HepG2 (cell line): ENCODE data around the gene BMX. TPM values are rescaled to one million over a fixed set of nuclear protein-coding genes. Genes with fewer than 3 reads are reported as not detected.

ENCODE experiments used
- ATAC-seq: fragments of 200-7000 bp; cut with Tn5 transposase; 3 replicates; pipeline ENCODE4 v1.9.1; 2020; ENCODE audit warnings: mild to moderate bottlenecking, moderate library complexity
- BruUV-seq: library from RNA; stranded (reverse); fragments of 400-500 nt; replicated peaks from 2 replicates; lab custom pipeline; 2021; lab: Mats Ljungman, UMichigan
- CTCF ChIA-PET: fragments of 300-600 bp; formaldehyde crosslinking; extraction: SDS; loops from one replicate; lab custom pipeline; 2021; ENCODE audit warnings: low total read pairs, inconsistent platforms, low intra/inter-chr PET ratio; lab: Yijun Ruan, JAX
- POLR2A ChIA-PET: fragments of 350-600 bp; sonication (Branson Sonifier 250); formaldehyde crosslinking; loops from one replicate; lab custom pipeline; 2020; ENCODE audit warnings: antibody characterized with exemption, inconsistent platforms; lab: Yijun Ruan, JAX
- DNase-seq: peaks from one replicate; pipeline ENCODE4 v3.0.0-alpha.2; 2015; ENCODE audit warnings: low spot score
- FAIRE-seq: peaks from 3 replicates; lab custom pipeline; 2011; peaks lifted over from hg19 to GRCh38; lab: Jason Lieb, UNC
- H2AFZ ChIP-seq: one replicate; pipeline ENCODE4 v1.6.1; 2011; ENCODE audit warnings: low read length, inconsistent platforms
- H3K27ac ChIP-seq: fragments of 300-600 bp; 3 replicates; pipeline ENCODE4 v1.8.0; 2011; ENCODE audit warnings: mixed run types, mild to moderate bottlenecking, mixed read lengths, low read length, inconsistent platforms; ENCODE audit not compliant: insufficient read depth; ENCODE audit errors: extremely low read length
- H3K27me3 ChIP-seq, 2 experiments: fragments of 200-600 bp in 1 of 2; 2 replicates in 1 of 2; 3 replicates in 1 of 2; pipeline versions ENCODE4 v1.6.0 to v1.8.0; 2011; ENCODE audit warnings: low read length in 2 of 2, mild to moderate bottlenecking in 2 of 2, moderate library complexity in 2 of 2, inconsistent platforms in 1 of 2; ENCODE audit not compliant: insufficient read depth in 2 of 2, control insufficient read depth in 1 of 2
- H3K36me3 ChIP-seq, 2 experiments: fragments of 200-600 bp in 1 of 2; replicated peaks in 1 of 2; 2 replicates in 1 of 2; 3 replicates in 1 of 2; pipeline versions ENCODE4 v1.5.1 to v1.8.0; 2011; ENCODE audit warnings: low read length in 2 of 2, inconsistent platforms in 1 of 2; ENCODE audit not compliant: insufficient read depth in 2 of 2, control insufficient read depth in 1 of 2
- H3K4me1 ChIP-seq: 2 replicates; pipeline ENCODE4 v1.5.1; 2012; ENCODE audit warnings: low read length, inconsistent platforms; ENCODE audit not compliant: insufficient read depth
- H3K4me2 ChIP-seq: 2 replicates; pipeline ENCODE4 v1.6.0; 2011; ENCODE audit warnings: low read depth, low read length, inconsistent platforms
- H3K4me3 ChIP-seq, 3 experiments: fragments of 200-600 bp in 1 of 3; sonication (generic), shearing (Covaris generic) in 1 of 3; replicated peaks in 1 of 3; 2 replicates each; pipeline ENCODE4 v1.5.1; 2011 to 2016; ENCODE audit warnings: low read length in 3 of 3, inconsistent platforms in 2 of 3, low read depth in 2 of 3, mild to moderate bottlenecking in 2 of 3, control low read depth in 1 of 3, mixed read lengths in 1 of 3; ENCODE audit not compliant: insufficient read depth in 1 of 3
- H3K79me2 ChIP-seq: one replicate; pipeline ENCODE4 v1.6.1; 2011; ENCODE audit warnings: low read length, inconsistent platforms; ENCODE audit not compliant: insufficient read depth
- H3K9ac ChIP-seq: 2 replicates; pipeline ENCODE4 v1.6.0; 2011; ENCODE audit warnings: mild to moderate bottlenecking, low read depth, low read length, inconsistent platforms; ENCODE audit not compliant: insufficient read depth
- H3K9me3 ChIP-seq: 2 replicates; pipeline ENCODE4 v1.5.1; 2012; ENCODE audit warnings: mild to moderate bottlenecking, low read length
- H4K20me1 ChIP-seq: 2 replicates; pipeline ENCODE4 v1.6.0; 2011; ENCODE audit warnings: inconsistent platforms, mild to moderate bottlenecking, low read length, moderate library complexity; ENCODE audit not compliant: insufficient read depth
- CREB1 ChIP-seq, 2 experiments: fragments of 450-650 bp in 1 of 2; IDR thresholded peaks; 2 replicates each; pipeline ENCODE4 v1.6.1; 2016 to 2017; ENCODE audit warnings: control low read depth in 1 of 2, mild to moderate bottlenecking in 1 of 2, missing compliant biosample characterization in 1 of 2, missing genetic modification characterization in 1 of 2
- ZNF577 ChIP-seq: sonication (generic); formaldehyde crosslinking; IDR thresholded peaks from 2 replicates; pipeline ENCODE4 v1.4.0; 2020; ENCODE audit warnings: mild to moderate bottlenecking, low read depth, missing genetic modification reagents, borderline replicate concordance
- ZNF772 ChIP-seq: sonication (generic); formaldehyde crosslinking; IDR thresholded peaks from 2 replicates; pipeline ENCODE4 v1.5.0; 2020; ENCODE audit warnings: mild to moderate bottlenecking, missing genetic modification reagents
- ZNF792 ChIP-seq: IDR thresholded peaks from 2 replicates; pipeline ENCODE4 v1.6.1; 2016
- WGBS: methylation state at CpG from one replicate; pipeline ENCODE4 v1.1.6; 2017; ENCODE audit warnings: low lambda C conversion rate; 5-methylcytosine and 5-hydroxymethylcytosine counted together
- in situ Hi-C: cut with HindIII; loops from 2 replicates; pipeline ENCODE4 v1.10.0; 2017; ENCODE audit warnings: low pct_unique_long_range_greater_than_20kb; ENCODE audit not compliant: extremely low pct_ligation_motif_present
- intact Hi-C: fragments of 100-400 bp; cut with micrococcal nuclease; formaldehyde crosslinking; loops from one replicate; pipeline ENCODE4 v1.10.0; 2022; ENCODE audit not compliant: unreplicated experiment
- polyA plus RNA-seq, 8 experiments: library from polyadenylated mRNA; depleted of rRNA in 3 of 8; stranded (reverse) in 7 of 8; unstranded in 1 of 8; fragments of >200 nt; fragmentation: Illumina TruSeq in 4 of 8; extraction: Trizol in 4 of 8; gene quantifications; 2 replicates each; pipeline versions ENCODE4 v1.2.1 to v1.2.3, GENCODE V29; 2011 to 2016; ENCODE audit warnings: low read depth in 4 of 8, missing spikeins in 1 of 8, mixed read lengths in 1 of 8; ENCODE audit not compliant: insufficient read depth in 1 of 8
- total RNA-seq, 5 experiments: library from RNA; depleted of rRNA; stranded (reverse); fragments of >200 nt; fragmentation: Illumina TruSeq; extraction: Trizol; gene quantifications; 2 replicates each; pipeline ENCODE4 v1.2.3, GENCODE V29; 2016; ENCODE audit warnings: low read depth in 1 of 5
- TF ChIP-seq, protein P1 (sequence below): sonication (generic); formaldehyde crosslinking; IDR thresholded peaks from 2 replicates; pipeline ENCODE4 v1.4.0; 2020; ENCODE audit warnings: missing genetic modification reagents
- TF ChIP-seq, protein P2 (sequence below): sonication (generic); formaldehyde crosslinking; IDR thresholded peaks from 2 replicates; pipeline ENCODE4 v1.5.0; 2020; ENCODE audit warnings: mild to moderate bottlenecking, missing genetic modification reagents, borderline replicate concordance
- TF ChIP-seq, protein P3 (sequence below): sonication (generic); formaldehyde crosslinking; IDR thresholded peaks from 2 replicates; pipeline ENCODE4 v1.4.0; 2020; ENCODE audit warnings: mild to moderate bottlenecking, low read depth, missing genetic modification reagents

The BMX gene
- total and polyA plus RNA-seq, 2 of the 13 experiments (the other 11 are each of a cell fraction or from before 2014, with no cell fraction given): not detected

- Histone ChIP-seq H4K20me1 (no peaks in the 10 kb centered on the region), H2AFZ (no peak overlapping the region), H3K4me1 (peaks cover 12% of the 10 kb centered on the region), H3K27ac (no peak overlapping the region), H3K4me3 (no peak overlapping the region), H3K36me3 (no peaks in the 10 kb centered on the region), H3K27me3 (no peaks in the 10 kb centered on the region), H3K9me3 (no peaks in the 10 kb centered on the region), H3K4me2 (no peak overlapping the region), H3K79me2 (no peaks in the 10 kb centered on the region), H3K9ac (no peak overlapping the region)
- FAIRE-seq (no peak), ATAC-seq (no peak), DNase-seq (no peak)
- intact Hi-C loops (loop anchor here (5.0 kb wide), 1 partner anchor 81 kb away; no protein-coding TSS in a partner anchor), in situ Hi-C loops (loop anchor here (10.0 kb wide), 2 partner anchors 61 to 221 kb away; partner anchors contain the start of gene BMX)
- ChIA-PET POLR2A (no interaction called here), CTCF (no interaction called here)
- TF ChIP-seq, protein P1, sequence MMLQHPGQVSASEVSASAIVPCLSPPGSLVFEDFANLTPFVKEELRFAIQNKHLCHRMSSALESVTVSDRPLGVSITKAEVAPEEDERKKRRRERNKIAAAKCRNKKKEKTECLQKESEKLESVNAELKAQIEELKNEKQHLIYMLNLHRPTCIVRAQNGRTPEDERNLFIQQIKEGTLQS (CRISPR knock-in tag): no peak
- TF ChIP-seq, protein P2, sequence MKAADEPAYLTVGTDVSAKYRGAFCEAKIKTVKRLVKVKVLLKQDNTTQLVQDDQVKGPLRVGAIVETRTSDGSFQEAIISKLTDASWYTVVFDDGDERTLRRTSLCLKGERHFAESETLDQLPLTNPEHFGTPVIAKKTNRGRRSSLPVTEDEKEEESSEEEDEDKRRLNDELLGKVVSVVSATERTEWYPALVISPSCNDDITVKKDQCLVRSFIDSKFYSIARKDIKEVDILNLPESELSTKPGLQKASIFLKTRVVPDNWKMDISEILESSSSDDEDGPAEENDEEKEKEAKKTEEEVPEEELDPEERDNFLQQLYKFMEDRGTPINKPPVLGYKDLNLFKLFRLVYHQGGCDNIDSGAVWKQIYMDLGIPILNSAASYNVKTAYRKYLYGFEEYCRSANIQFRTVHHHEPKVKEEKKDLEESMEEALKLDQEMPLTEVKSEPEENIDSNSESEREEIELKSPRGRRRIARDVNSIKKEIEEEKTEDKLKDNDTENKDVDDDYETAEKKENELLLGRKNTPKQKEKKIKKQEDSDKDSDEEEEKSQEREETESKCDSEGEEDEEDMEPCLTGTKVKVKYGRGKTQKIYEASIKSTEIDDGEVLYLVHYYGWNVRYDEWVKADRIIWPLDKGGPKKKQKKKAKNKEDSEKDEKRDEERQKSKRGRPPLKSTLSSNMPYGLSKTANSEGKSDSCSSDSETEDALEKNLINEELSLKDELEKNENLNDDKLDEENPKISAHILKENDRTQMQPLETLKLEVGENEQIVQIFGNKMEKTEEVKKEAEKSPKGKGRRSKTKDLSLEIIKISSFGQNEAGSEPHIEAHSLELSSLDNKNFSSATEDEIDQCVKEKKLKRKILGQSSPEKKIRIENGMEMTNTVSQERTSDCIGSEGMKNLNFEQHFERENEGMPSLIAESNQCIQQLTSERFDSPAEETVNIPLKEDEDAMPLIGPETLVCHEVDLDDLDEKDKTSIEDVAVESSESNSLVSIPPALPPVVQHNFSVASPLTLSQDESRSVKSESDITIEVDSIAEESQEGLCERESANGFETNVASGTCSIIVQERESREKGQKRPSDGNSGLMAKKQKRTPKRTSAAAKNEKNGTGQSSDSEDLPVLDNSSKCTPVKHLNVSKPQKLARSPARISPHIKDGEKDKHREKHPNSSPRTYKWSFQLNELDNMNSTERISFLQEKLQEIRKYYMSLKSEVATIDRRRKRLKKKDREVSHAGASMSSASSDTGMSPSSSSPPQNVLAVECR (CRISPR knock-in tag): no peak
- no peak for TF ChIP-seq CREB1 (IDR thresholded peaks at IDR 0.05)
- TF ChIP-seq CREB1 (CRISPR knock-in tag; IDR thresholded peaks at IDR 0.05): no peak
- TF ChIP-seq ZNF772 (CRISPR knock-in tag): no peak
- TF ChIP-seq ZNF792 (CRISPR knock-in tag): no peak
- no peak for TF ChIP-seq ZNF577 (CRISPR knock-in tag)
- TF ChIP-seq, protein P3, sequence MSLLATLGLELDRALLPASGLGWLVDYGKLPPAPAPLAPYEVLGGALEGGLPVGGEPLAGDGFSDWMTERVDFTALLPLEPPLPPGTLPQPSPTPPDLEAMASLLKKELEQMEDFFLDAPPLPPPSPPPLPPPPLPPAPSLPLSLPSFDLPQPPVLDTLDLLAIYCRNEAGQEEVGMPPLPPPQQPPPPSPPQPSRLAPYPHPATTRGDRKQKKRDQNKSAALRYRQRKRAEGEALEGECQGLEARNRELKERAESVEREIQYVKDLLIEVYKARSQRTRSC (CRISPR knock-in tag): no peak
- BruUV-seq: no TSS peak
- 0% methylated on average over 1 of the region's 1 CpG for WGBS
Observed at GRCh38 chrX:15566244-15566643, 65.6 kb downstream of the BMX start.
